Thymus (tissue), 11 donors: ENCODE data around the gene ENAH. TPM values are rescaled to one million over a fixed set of nuclear protein-coding genes. Genes with fewer than 3 reads are reported as not detected.

Experiments
- DNase-seq, 9 donors: peaks; one replicate each; pipeline ENCODE4 v3.0.0-alpha.2; 2013; ENCODE audit warnings: low spot score in 9 of 9, low read depth in 6 of 9, missing footprints in 1 of 9
- H3K27ac ChIP-seq, 2 donors: one replicate each; pipeline ENCODE4 v1.5.1; 2013; ENCODE audit warnings: control low read depth in 1 of 2, low read depth in 1 of 2, low read length in 1 of 2, mild to moderate bottlenecking in 1 of 2, moderate library complexity in 1 of 2
- H3K27me3 ChIP-seq, 2 donors: one replicate each; pipeline ENCODE4 v1.5.1; 2013; ENCODE audit warnings: low read length in 1 of 2; ENCODE audit not compliant: control insufficient read depth in 2 of 2, insufficient read depth in 1 of 2
- H3K36me3 ChIP-seq, 2 donors: one replicate each; pipeline ENCODE4 v1.5.1; 2013; ENCODE audit warnings: low read length in 1 of 2, mild to moderate bottlenecking in 1 of 2, moderate library complexity in 1 of 2; ENCODE audit not compliant: control insufficient read depth in 2 of 2, insufficient read depth in 2 of 2
- H3K4me1 ChIP-seq, 2 donors: one replicate each; pipeline ENCODE4 v1.5.1; 2013; ENCODE audit warnings: low read length in 2 of 2; ENCODE audit not compliant: control insufficient read depth in 2 of 2, insufficient read depth in 2 of 2
- H3K4me3 ChIP-seq, 2 donors: one replicate each; pipeline ENCODE4 v1.5.1; 2013; ENCODE audit warnings: low read length in 2 of 2, control low read depth in 1 of 2, mild to moderate bottlenecking in 1 of 2
- H3K9me3 ChIP-seq, 2 donors: one replicate each; pipeline ENCODE4 v1.5.1; 2013; ENCODE audit warnings: low read length in 1 of 2, mild to moderate bottlenecking in 1 of 2; ENCODE audit not compliant: control insufficient read depth in 2 of 2, insufficient read depth in 1 of 2
- WGBS: extraction: QIAGEN DNeasy Blood & Tissue Kit; methylation state at CpG from one replicate; pipeline ENCODE4 v1.1.7; 2013; 5-methylcytosine and 5-hydroxymethylcytosine counted together
- polyA plus RNA-seq: library from polyadenylated mRNA; stranded (reverse); fragments of 200-250 nt; gene quantifications from one replicate; pipeline ENCODE4 v1.2.3, GENCODE V29; 2013
- total RNA-seq: library from RNA; stranded (reverse); fragments of 120-200 nt; gene quantifications from one replicate; pipeline ENCODE4 v1.2.4, GENCODE V29; 2013
- donor health status: healthy.

Gene ENAH
- total and polyA plus RNA-seq, 2 donors = 18.3 to 19.5 TPM

DNA sequence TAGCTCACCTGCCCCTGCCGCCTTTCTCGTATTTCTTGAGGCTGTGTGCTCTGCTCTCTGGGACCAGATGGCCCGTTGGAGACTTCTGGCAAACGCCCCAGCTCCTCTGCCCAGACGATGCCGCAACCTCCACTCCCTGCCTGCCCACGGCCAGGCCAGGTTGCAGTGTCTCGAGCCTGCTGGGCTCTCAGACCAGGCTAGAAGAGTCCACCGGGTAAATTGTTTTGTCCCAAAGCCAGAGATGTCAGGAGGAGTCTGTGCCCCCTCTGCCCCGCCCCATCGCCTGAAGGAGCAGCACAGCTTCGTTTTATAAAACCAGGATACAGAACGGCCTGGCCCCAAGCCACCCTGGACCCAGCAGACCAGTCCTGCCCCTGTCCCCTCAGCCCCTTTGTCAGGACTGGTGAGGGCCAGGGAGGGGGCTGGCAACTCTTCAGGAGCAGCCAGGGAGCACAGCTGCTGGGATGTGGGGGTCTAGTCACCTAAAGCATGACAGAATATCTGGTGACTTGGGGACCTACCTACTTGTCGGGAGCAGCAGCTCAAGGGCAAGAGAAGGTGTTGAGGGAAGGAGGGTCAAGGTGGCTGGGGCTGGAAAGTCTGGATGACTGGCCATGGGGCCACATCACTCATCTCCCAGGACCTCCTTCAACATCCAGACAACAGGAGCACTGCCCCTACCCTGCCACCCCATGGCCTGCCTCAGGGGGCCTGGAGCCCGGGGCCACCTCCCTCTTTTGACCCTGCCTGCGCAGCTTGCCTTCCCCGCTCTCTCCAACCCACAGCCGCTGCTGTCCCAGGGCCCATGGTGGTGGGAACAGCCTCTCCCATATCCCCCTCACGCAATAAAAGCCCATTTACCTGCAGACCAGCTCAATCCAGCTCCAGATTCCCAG lies 191.1 kb downstream of the ENAH start:
- no peak for DNase-seq
- Histone ChIP-seq H3K9me3 (no peaks in the 10 kb centered on the region), H3K27me3 (no peaks in the 10 kb centered on the region), H3K27ac (peak overlapping the region in 1 of 2 donors; percentile 89), H3K36me3 (no peaks in the 10 kb centered on the region), H3K4me3 (no peak overlapping the region), H3K4me1 (peaks cover 24 to 69% of the 10 kb centered on the region in 2 donors)
- 95% methylated on average over 19 of the region's 19 CpGs for WGBS

DNA sequence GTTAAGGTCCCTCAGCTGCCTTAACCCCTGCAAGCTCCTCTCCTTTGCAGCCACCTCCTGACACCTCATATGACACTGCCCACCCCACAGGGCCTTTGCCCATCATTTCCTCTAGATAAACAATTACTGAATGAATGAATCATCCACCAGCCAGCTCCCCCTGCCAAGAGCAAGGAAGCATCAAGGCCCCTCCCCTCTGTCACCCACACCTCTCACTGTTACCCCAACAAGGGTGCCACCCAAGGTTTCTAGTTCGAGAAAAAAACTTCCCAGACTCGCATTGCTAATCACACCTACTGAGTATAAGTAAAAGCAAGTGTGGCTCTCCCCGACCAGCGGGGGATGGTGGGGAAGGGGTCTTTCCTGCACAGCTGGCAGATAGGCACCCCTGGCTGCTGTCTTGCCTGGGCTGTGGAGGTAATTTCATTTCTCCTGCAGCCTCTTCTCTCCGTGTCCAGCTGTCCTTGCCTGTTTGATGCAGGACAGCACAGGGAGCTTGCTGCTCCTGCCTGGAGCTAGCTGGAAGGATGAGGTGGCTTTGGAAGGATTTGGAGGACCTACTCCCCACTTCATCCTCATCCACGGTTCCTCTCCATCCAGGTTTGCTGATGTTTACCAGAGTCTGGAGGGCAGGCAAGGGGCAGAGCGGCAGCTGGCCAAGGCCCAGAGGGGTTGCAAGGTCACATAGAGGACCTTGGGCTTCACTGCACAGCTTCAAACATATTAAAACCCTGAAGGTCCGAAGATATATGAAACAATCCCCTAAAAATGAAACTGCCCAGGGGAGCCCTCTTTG lies 192.0 kb downstream of the ENAH start:
- Histone ChIP-seq H3K4me3 (no peak overlapping the region), H3K27me3 (no peaks in the 10 kb centered on the region), H3K9me3 (no peaks in the 10 kb centered on the region), H3K36me3 (no peaks in the 10 kb centered on the region), H3K4me1 (peaks cover 22 to 61% of the 10 kb centered on the region in 2 donors), H3K27ac (peak overlapping the region; percentile 22 to 89)
- WGBS = 60% methylated on average over 8 of the region's 8 CpGs
- DNase-seq = peak in 2 of 9 donors; percentile 45 to 68

- Histone ChIP-seq H3K27me3 (no peaks in the 10 kb centered on the region), H3K9me3 (no peaks in the 10 kb centered on the region), H3K36me3 (no peaks in the 10 kb centered on the region), H3K4me3 (no peak overlapping the region), H3K27ac (peak overlapping the region; percentile 22 to 89), H3K4me1 (peaks cover 22 to 54% of the 10 kb centered on the region in 2 donors)
- 58% methylated on average over 18 of the region's 18 CpGs for WGBS
- peak in 5 of 9 donors; percentile 50 to 82 (median 66) for DNase-seq
Observed at GRCh38 chr1:225460021-225460736, 192.7 kb downstream of the ENAH start.

GRCh38 chr1:225458222-225458631 lies 194.7 kb downstream of the ENAH start:
- DNase-seq = no peak
- H3K4me1 ChIP-seq = peaks cover 29 to 42% of the 10 kb centered on the region in 2 donors
- no peaks in the 10 kb centered on the region for H3K9me3 ChIP-seq
- H3K27ac ChIP-seq = no peak overlapping the region
- H3K4me3 ChIP-seq = no peak overlapping the region
- H3K27me3 ChIP-seq = no peaks in the 10 kb centered on the region
- 94% methylated on average over 2 of the region's 2 CpGs for WGBS
- H3K36me3 ChIP-seq = no peaks in the 10 kb centered on the region

- Histone ChIP-seq H3K4me1 (peaks cover 14 to 22% of the 10 kb centered on the region in 2 donors), H3K36me3 (no peaks in the 10 kb centered on the region), H3K27me3 (no peaks in the 10 kb centered on the region), H3K4me3 (no peak overlapping the region), H3K9me3 (peaks cover 0 to 3% of the 10 kb centered on the region in 2 donors), H3K27ac (no peak overlapping the region)
- WGBS = 87% methylated on average over 5 of the region's 5 CpGs
- no peak for DNase-seq
Observed at GRCh38 chr1:225454733-225455132, 198.2 kb downstream of the ENAH start.

- Histone ChIP-seq H3K4me3 (no peak overlapping the region), H3K27ac (peak overlapping the region in 1 of 2 donors; percentile 15), H3K27me3 (no peaks in the 10 kb centered on the region), H3K9me3 (peaks cover 0 to 4% of the 10 kb centered on the region in 2 donors), H3K36me3 (no peaks in the 10 kb centered on the region), H3K4me1 (peaks cover 10 to 17% of the 10 kb centered on the region in 2 donors)
- no peak for DNase-seq
- WGBS = 65% methylated on average over 5 of the region's 5 CpGs
Observed at GRCh38 chr1:225453797-225454648, 198.9 kb downstream of the ENAH start.

DNA sequence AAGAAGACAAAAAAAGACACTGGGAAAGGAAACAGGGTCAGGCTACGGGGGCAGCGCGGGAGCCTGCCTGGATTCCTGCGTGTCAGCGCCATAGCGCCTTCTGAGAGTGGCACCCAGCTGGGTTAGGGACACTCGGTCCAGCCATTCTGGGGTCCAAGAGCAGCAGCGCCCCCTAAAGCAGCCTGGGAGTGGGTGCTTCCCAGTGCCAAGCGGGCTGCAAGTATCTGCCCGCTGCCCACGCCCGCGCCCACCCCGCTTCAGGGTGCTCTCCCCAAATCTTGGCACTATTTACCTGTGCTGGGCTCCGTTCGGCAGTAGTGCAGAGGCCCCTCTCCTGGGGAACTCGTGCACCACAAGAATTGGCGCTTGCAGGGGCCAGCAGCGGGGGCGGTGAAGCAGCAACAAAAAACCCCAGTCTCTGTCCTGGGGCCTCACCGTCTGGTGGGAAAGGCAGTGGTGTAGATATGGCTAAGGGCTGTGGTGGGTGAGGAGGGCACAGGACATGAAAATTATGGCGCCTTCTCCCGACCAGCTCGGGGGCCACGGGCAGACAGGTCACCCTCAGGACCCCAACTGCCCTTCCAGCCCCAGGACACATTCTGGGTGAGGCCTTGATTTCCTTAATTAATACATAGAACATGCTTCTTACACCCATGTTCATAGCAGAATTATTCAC lies 200.9 kb downstream of the ENAH start:
- Histone ChIP-seq H3K36me3 (no peaks in the 10 kb centered on the region), H3K4me1 (peaks cover 12 to 29% of the 10 kb centered on the region in 2 donors), H3K9me3 (peaks cover 0 to 4% of the 10 kb centered on the region in 2 donors), H3K4me3 (no peak overlapping the region), H3K27me3 (no peaks in the 10 kb centered on the region), H3K27ac (no peak overlapping the region)
- WGBS = 97% methylated on average over 25 of the region's 25 CpGs
- no peak for DNase-seq

- H3K27me3 ChIP-seq = no peaks in the 10 kb centered on the region
- DNase-seq = no peak
- peaks cover 0 to 4% of the 10 kb centered on the region in 2 donors for H3K9me3 ChIP-seq
- peaks cover 18 to 36% of the 10 kb centered on the region in 2 donors for H3K4me1 ChIP-seq
- H3K36me3 ChIP-seq = no peaks in the 10 kb centered on the region
- H3K4me3 ChIP-seq = no peak overlapping the region
- WGBS = 81% methylated on average over 6 of the region's 6 CpGs
- H3K27ac ChIP-seq = no peak overlapping the region
Observed at GRCh38 chr1:225451340-225451739, 201.6 kb downstream of the ENAH start.
